Liver (tissue), 9 donors: ENCODE data around the gene MICAL3. TPM values are rescaled to one million over a fixed set of nuclear protein-coding genes. Genes with fewer than 3 reads are reported as not detected.

ENCODE experiments used
- DNase-seq: peaks from one replicate; pipeline ENCODE4 v3.0.0-alpha.2; 2017; ENCODE audit warnings: low spot score
- H3K27ac ChIP-seq, 2 donors: one replicate each; pipeline ENCODE4 v1.7.0; 2013; ENCODE audit warnings: inconsistent platforms in 2 of 2, low read length in 2 of 2, control low read depth in 1 of 2, low read depth in 1 of 2, mild to moderate bottlenecking in 1 of 2
- H3K27me3 ChIP-seq, 4 donors: one replicate each; pipeline versions ENCODE4 v1.6.1 to v1.7.0; 2013; ENCODE audit warnings: low read length in 3 of 4, inconsistent platforms in 1 of 4, mild to moderate bottlenecking in 1 of 4, moderate library complexity in 1 of 4; ENCODE audit not compliant: control insufficient read depth in 4 of 4, insufficient read depth in 4 of 4
- H3K36me3 ChIP-seq, 4 donors: one replicate each; pipeline versions ENCODE4 v1.6.1 to v1.7.0; 2013; ENCODE audit warnings: low read length in 3 of 4, mild to moderate bottlenecking in 3 of 4, low read depth in 1 of 4, moderate library complexity in 1 of 4; ENCODE audit not compliant: control insufficient read depth in 4 of 4, insufficient read depth in 3 of 4
- H3K4me1 ChIP-seq, 4 donors: one replicate each; pipeline versions ENCODE4 v1.6.1 to v1.7.0; 2013; ENCODE audit warnings: low read length in 3 of 4, mild to moderate bottlenecking in 3 of 4, moderate library complexity in 1 of 4; ENCODE audit not compliant: control insufficient read depth in 4 of 4, insufficient read depth in 4 of 4
- H3K4me3 ChIP-seq, 3 donors: one replicate each; pipeline versions ENCODE4 v1.6.1 to v1.7.0; 2013; ENCODE audit warnings: low read length in 3 of 3, control low read depth in 1 of 3, low read depth in 1 of 3, mild to moderate bottlenecking in 1 of 3
- H3K9ac ChIP-seq, 2 donors: one replicate each; pipeline ENCODE4 v1.7.0; 2013; ENCODE audit warnings: low read length in 2 of 2, mild to moderate bottlenecking in 2 of 2, moderate library complexity in 2 of 2, control low read depth in 1 of 2, low read depth in 1 of 2
- H3K9me3 ChIP-seq, 4 donors: one replicate each; pipeline versions ENCODE4 v1.6.1 to v1.7.0; 2013; ENCODE audit warnings: low read length in 3 of 4; ENCODE audit not compliant: control insufficient read depth in 4 of 4
- ATF3 ChIP-seq: IDR thresholded peaks from 2 replicates; pipeline ENCODE4 v1.6.1; 2016; ENCODE audit warnings: antibody characterized with exemption
- EGR1 ChIP-seq, 2 donors: IDR thresholded peaks; 2 replicates each; pipeline ENCODE4 v1.6.1; 2016 to 2018; ENCODE audit warnings: antibody characterized with exemption in 2 of 2, low read depth in 2 of 2
- FOXA1 ChIP-seq: IDR thresholded peaks from 2 replicates; pipeline ENCODE4 v1.6.1; 2016; ENCODE audit warnings: antibody characterized with exemption
- GABPA ChIP-seq, 2 donors: IDR thresholded peaks in 1 of 2; conservative IDR thresholded peaks in 1 of 2; 2 replicates each; pipeline ENCODE4 v1.6.1; 2016; ENCODE audit warnings: antibody characterized with exemption in 2 of 2, mild to moderate bottlenecking in 1 of 2, moderate library complexity in 1 of 2
- HNF4A ChIP-seq, 2 donors: conservative IDR thresholded peaks; 2 replicates each; pipeline ENCODE4 v1.6.1; 2016; ENCODE audit warnings: antibody characterized with exemption in 2 of 2, mild to moderate bottlenecking in 2 of 2
- JUND ChIP-seq, 2 donors: IDR thresholded peaks; 2 replicates each; pipeline ENCODE4 v1.6.1; 2016; ENCODE audit warnings: antibody characterized with exemption in 2 of 2
- MAX ChIP-seq: IDR thresholded peaks from 2 replicates; pipeline ENCODE4 v1.6.1; 2016; ENCODE audit warnings: antibody characterized with exemption
- NR2F2 ChIP-seq: IDR thresholded peaks from 2 replicates; pipeline ENCODE4 v1.6.1; 2016; ENCODE audit warnings: antibody characterized with exemption
- RAD21 ChIP-seq, 2 donors: IDR thresholded peaks; 2 replicates each; pipeline ENCODE4 v1.6.1; 2016; ENCODE audit warnings: antibody characterized with exemption in 2 of 2, mild to moderate bottlenecking in 2 of 2
- REST ChIP-seq: IDR thresholded peaks from 2 replicates; pipeline ENCODE4 v1.6.1; 2016; ENCODE audit warnings: antibody characterized with exemption, mild to moderate bottlenecking
- RXRA ChIP-seq, 2 donors: IDR thresholded peaks; 2 replicates each; pipeline ENCODE4 v1.6.1; 2017 to 2018; ENCODE audit warnings: antibody characterized with exemption in 2 of 2, mild to moderate bottlenecking in 1 of 2
- SP1 ChIP-seq: IDR thresholded peaks from 2 replicates; pipeline ENCODE4 v1.6.1; 2018; ENCODE audit warnings: antibody characterized with exemption, mild to moderate bottlenecking
- TAF1 ChIP-seq: conservative IDR thresholded peaks from 2 replicates; pipeline ENCODE4 v1.6.1; 2016; ENCODE audit warnings: antibody characterized with exemption, mild to moderate bottlenecking
- YY1 ChIP-seq: IDR thresholded peaks from 2 replicates; pipeline ENCODE4 v1.6.1; 2016; ENCODE audit warnings: antibody characterized with exemption, mild to moderate bottlenecking
- ZBTB33 ChIP-seq: IDR thresholded peaks from 2 replicates; pipeline ENCODE4 v1.6.1; 2016; ENCODE audit warnings: antibody characterized with exemption
- WGBS: extraction: QIAGEN DNeasy Blood & Tissue Kit; methylation state at CpG from one replicate; pipeline ENCODE4 v1.1.7; 2013; 5-methylcytosine and 5-hydroxymethylcytosine counted together
- polyA plus RNA-seq, 2 donors: library from polyadenylated mRNA; stranded (reverse) in 1 of 2; unstranded in 1 of 2; fragments of 200-250 nt in 1 of 2; fragments of >200 nt in 1 of 2; fragmentation: Nextera tagmentation in 1 of 2; extraction: Ambion mirVana in 1 of 2; gene quantifications; one replicate each; pipeline versions ENCODE4 v1.2.1 to v1.2.3, GENCODE V29; 2013 to 2015
- total RNA-seq, 2 donors: library from RNA; depleted of rRNA; stranded (reverse); fragments of >200 nt; gene quantifications; one replicate each; pipeline ENCODE4 v1.2.3, GENCODE V29; 2014
- donor health status: healthy.
- donor health status: healthy.
- donor health status: healthy.
- donor health status: healthy.
- donor health status: healthy.

MICAL3 gene
- total and polyA plus RNA-seq, 4 donors = 6.4 to 38.4 (median 23.4) TPM

GRCh38 chr22:17784776-17785175 lies 239.6 kb downstream of the MICAL3 start (continued):
- TF ChIP-seq MAX = no peak
- TF ChIP-seq YY1 = no peak
- TF ChIP-seq RAD21 (IDR thresholded peaks at IDR 0.05) = no peak
- TF ChIP-seq EGR1 (IDR thresholded peaks at IDR 0.05; ENCODE audit: low read depth in 2 of 2) = no peak
- TF ChIP-seq FOXA1 = no peak
- no peak for TF ChIP-seq HNF4A (conservative IDR thresholded peaks at IDR 0.05)
- no peak for TF ChIP-seq TAF1
- no peak for TF ChIP-seq ATF3
- no peak for TF ChIP-seq NR2F2
- TF ChIP-seq RXRA (IDR thresholded peaks at IDR 0.05) = no peak

GRCh38 chr22:17783773-17784480 lies 240.4 kb downstream of the MICAL3 start:
- Histone ChIP-seq H3K9ac (no peak overlapping the region), H3K4me3 (no peak overlapping the region), H3K27me3 (no peaks in the 10 kb centered on the region), H3K27ac (no peak overlapping the region), H3K9me3 (no peaks in the 10 kb centered on the region), H3K36me3 (peaks cover 0 to 4% (median 0%) of the 10 kb centered on the region in 4 donors), H3K4me1 (peaks cover 7 to 24% (median 19%) of the 10 kb centered on the region in 4 donors)
- WGBS = 93% methylated on average over 18 of the region's 18 CpGs
- no peak for DNase-seq
- TF ChIP-seq ATF3 (no peak), FOXA1 (no peak), SP1 (no peak), ZBTB33 (no peak), NR2F2 (no peak), HNF4A (conservative IDR thresholded peaks at IDR 0.05) (no peak), GABPA (IDR thresholded peaks at IDR 0.05 in 1 of 2, conservative IDR thresholded peaks at IDR 0.05 in 1 of 2) (no peak), EGR1 (IDR thresholded peaks at IDR 0.05; ENCODE audit: low read depth in 2 of 2) (no peak), JUND (IDR thresholded peaks at IDR 0.05) (no peak), REST (no peak), RAD21 (IDR thresholded peaks at IDR 0.05) (no peak), RXRA (IDR thresholded peaks at IDR 0.05) (no peak)
